ENCODE results near the gene GATA6. TPM values are rescaled to one million over a fixed set of nuclear protein-coding genes. Genes with fewer than 3 reads are reported as not detected.

Gene GATA6
- total RNA-seq, 1 donor from 2014 or later: 1.9 TPM

DNA sequence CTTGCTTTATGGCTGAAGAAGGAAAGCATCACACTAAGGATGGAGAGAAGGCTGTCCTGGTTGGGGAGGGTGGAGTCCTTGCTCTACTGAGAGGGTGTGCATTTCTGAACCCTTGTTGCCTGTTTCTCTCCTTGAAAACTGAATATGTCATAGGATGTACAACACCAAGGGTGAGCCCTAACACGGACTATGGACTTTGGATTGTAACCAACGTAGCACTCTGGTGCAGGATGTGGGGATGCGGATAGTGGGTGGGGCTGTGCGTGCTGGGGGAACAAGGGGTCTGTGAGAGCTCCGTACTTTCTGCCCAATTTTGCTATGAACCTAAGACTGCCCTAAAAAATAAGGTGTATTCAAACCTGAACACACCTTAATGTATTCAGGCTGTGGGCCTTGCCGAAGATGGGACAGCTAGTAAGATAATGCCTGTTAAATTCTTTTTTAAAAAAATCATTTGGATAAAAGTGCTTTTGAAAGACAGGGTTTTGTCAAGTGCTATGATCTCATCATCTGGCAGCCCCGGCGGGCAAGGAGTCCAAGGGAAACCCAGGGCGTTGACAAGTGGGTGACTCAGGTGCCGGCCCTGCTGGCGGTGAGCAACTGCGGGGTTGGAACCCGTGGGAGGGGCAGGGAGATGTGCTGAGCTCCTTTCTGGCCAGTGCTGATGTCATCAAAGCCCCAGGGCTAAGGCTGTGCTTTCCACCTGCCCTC, 54.0 kb downstream of the GATA6 start:
- DNase-seq (ENCODE audit: extremely low spot score, unreplicated experiment): no peak
- Mint-ChIP-seq H3K4me1 (ENCODE audit: unreplicated experiment) (peaks cover 11% of the 10 kb centered on the region), H3K4me3 (ENCODE audit: unreplicated experiment) (no peak overlapping the region), H3K36me3 (ENCODE audit: unreplicated experiment) (no peaks in the 10 kb centered on the region), H3K9me3 (ENCODE audit: unreplicated experiment) (no peaks in the 10 kb centered on the region), H3K27me3 (ENCODE audit: unreplicated experiment) (no peaks in the 10 kb centered on the region), H3K27ac (ENCODE audit: unreplicated experiment) (no peak overlapping the region)
- TF ChIP-seq, protein P1, sequence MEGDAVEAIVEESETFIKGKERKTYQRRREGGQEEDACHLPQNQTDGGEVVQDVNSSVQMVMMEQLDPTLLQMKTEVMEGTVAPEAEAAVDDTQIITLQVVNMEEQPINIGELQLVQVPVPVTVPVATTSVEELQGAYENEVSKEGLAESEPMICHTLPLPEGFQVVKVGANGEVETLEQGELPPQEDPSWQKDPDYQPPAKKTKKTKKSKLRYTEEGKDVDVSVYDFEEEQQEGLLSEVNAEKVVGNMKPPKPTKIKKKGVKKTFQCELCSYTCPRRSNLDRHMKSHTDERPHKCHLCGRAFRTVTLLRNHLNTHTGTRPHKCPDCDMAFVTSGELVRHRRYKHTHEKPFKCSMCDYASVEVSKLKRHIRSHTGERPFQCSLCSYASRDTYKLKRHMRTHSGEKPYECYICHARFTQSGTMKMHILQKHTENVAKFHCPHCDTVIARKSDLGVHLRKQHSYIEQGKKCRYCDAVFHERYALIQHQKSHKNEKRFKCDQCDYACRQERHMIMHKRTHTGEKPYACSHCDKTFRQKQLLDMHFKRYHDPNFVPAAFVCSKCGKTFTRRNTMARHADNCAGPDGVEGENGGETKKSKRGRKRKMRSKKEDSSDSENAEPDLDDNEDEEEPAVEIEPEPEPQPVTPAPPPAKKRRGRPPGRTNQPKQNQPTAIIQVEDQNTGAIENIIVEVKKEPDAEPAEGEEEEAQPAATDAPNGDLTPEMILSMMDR (IDR thresholded peaks at IDR 0.05): no peak

DNA sequence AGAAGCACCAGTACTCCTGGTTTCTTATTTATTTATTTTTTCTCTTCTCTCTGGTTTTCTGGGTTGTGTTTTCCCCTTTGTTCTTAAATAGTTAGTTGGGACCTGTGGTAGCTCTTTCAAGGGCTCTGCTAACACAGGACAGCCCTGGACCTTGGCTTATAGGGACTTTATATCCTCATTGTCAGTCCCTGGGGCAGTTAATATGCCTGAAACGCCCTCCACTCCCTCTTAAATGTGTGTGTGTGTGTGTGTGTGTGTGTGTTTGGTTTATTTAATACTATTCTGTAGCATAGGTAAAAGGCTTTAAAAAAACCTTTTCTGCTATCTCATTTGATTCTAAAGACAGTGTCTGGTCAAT, 54.6 kb downstream of the GATA6 start:
- Mint-ChIP-seq H3K4me3 (ENCODE audit: unreplicated experiment) (no peak overlapping the region), H3K27me3 (ENCODE audit: unreplicated experiment) (no peaks in the 10 kb centered on the region), H3K27ac (ENCODE audit: unreplicated experiment) (no peak overlapping the region), H3K9me3 (ENCODE audit: unreplicated experiment) (no peaks in the 10 kb centered on the region), H3K36me3 (ENCODE audit: unreplicated experiment) (no peaks in the 10 kb centered on the region), H3K4me1 (ENCODE audit: unreplicated experiment) (peaks cover 11% of the 10 kb centered on the region)
- no peak for DNase-seq (ENCODE audit: extremely low spot score, unreplicated experiment)
- TF ChIP-seq, protein P1 (IDR thresholded peaks at IDR 0.05): no peak

DNA sequence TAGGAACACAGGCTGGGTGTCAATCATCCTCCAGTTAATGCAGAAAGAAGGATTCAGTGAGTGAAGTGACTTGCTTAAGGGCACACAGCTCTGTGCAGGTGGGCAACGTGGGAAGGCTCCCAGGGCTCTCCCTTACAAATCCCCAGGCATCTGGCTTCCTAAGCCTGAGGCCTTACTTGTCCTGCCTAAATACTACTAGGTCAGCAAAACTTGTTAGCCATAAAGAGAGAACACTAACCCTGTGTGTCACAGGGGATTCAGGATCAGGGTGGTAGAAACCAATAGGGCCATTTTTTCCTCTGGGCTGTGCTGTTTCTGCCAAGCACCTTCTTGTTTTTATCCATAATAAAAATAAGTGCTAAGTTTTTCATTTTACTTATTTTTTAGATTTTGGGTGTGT, 55.0 kb downstream of the GATA6 start:
- DNase-seq (ENCODE audit: extremely low spot score, unreplicated experiment): no peak
- no peak overlapping the region for H3K4me3 Mint-ChIP-seq (ENCODE audit: unreplicated experiment)
- no peaks in the 10 kb centered on the region for H3K9me3 Mint-ChIP-seq (ENCODE audit: unreplicated experiment)
- H3K36me3 Mint-ChIP-seq (ENCODE audit: unreplicated experiment): no peaks in the 10 kb centered on the region
- H3K4me1 Mint-ChIP-seq (ENCODE audit: unreplicated experiment): peaks cover 11% of the 10 kb centered on the region
- peaks cover 3% of the 10 kb centered on the region for H3K27me3 Mint-ChIP-seq (ENCODE audit: unreplicated experiment)
- H3K27ac Mint-ChIP-seq (ENCODE audit: unreplicated experiment): no peak overlapping the region
- TF ChIP-seq, protein P1 (IDR thresholded peaks at IDR 0.05): no peak

DNA sequence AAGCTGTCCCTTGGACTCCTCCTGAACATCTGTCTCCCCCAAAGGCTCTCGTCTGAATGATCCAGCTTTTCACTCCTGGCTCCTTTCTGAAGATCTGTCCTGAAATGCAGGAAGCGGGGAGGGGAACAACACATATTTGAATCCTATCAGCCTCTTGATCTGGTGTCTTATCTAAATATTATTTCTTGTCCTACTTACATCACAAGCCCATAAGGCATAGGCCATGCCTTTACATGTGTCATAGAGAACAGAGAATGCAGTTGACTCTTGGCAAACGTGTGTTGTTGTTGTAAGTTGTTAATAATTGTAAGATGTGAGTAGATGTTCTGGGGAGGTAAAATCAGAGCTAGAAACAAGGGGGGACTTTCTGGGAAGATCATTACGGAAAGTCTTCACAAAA, 57.4 kb downstream of the GATA6 start:
- H3K4me3 Mint-ChIP-seq (ENCODE audit: unreplicated experiment): no peak overlapping the region
- peaks cover 11% of the 10 kb centered on the region for H3K4me1 Mint-ChIP-seq (ENCODE audit: unreplicated experiment)
- DNase-seq (ENCODE audit: extremely low spot score, unreplicated experiment): no peak
- TF ChIP-seq, protein P1 (IDR thresholded peaks at IDR 0.05): no peak
- H3K27me3 Mint-ChIP-seq (ENCODE audit: unreplicated experiment): peaks cover 5% of the 10 kb centered on the region
- H3K36me3 Mint-ChIP-seq (ENCODE audit: unreplicated experiment): no peaks in the 10 kb centered on the region
- no peak overlapping the region for H3K27ac Mint-ChIP-seq (ENCODE audit: unreplicated experiment)
- H3K9me3 Mint-ChIP-seq (ENCODE audit: unreplicated experiment): no peaks in the 10 kb centered on the region

DNA sequence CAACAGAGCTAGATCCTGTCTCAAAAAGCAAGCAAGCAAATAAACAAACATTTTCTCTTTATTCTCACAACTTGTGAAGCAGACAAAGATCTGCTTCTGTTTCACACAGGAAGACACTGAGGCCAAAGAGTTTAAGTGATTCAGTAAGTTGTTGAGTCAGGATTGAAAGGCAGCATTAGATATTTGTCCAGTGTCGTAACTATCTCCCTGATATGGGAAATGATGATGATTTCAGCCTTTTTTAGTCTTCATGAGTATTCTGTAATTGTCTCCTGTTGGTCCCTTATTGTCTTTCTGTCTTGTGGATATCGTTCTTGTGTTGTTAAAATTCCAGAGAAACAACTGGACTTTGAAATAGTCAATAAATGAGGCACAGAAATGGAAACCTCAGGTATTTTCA, 59.6 kb downstream of the GATA6 start:
- TF ChIP-seq, protein P1 (IDR thresholded peaks at IDR 0.05): no peak
- Mint-ChIP-seq H3K4me1 (ENCODE audit: unreplicated experiment) (peaks cover 4% of the 10 kb centered on the region), H3K36me3 (ENCODE audit: unreplicated experiment) (no peaks in the 10 kb centered on the region), H3K27me3 (ENCODE audit: unreplicated experiment) (peaks cover 10% of the 10 kb centered on the region), H3K27ac (ENCODE audit: unreplicated experiment) (no peak overlapping the region), H3K9me3 (ENCODE audit: unreplicated experiment) (no peaks in the 10 kb centered on the region), H3K4me3 (ENCODE audit: unreplicated experiment) (no peak overlapping the region)
- DNase-seq (ENCODE audit: extremely low spot score, unreplicated experiment): no peak

Data from osteocyte (in vitro differentiated cells).